HG02588 (cell line): Measurements from ENCODE around the gene CTBP1.
A peak's percentile ranks its signal among the peaks of the same experiment; 100 is the strongest.

Source experiments
- ATAC-seq: cut with Tn5 transposase; IDR thresholded peaks from one replicate; pipeline ENCODE4 v1.9.1; 2021; ENCODE audit warnings: mild to moderate bottlenecking, moderate library complexity; ENCODE audit not compliant: unreplicated experiment

The CTBP1 gene

GRCh38 chr4:1177274-1178141, 71.4 kb downstream of the CTBP1 start:
- no peak for ATAC-seq

DNA sequence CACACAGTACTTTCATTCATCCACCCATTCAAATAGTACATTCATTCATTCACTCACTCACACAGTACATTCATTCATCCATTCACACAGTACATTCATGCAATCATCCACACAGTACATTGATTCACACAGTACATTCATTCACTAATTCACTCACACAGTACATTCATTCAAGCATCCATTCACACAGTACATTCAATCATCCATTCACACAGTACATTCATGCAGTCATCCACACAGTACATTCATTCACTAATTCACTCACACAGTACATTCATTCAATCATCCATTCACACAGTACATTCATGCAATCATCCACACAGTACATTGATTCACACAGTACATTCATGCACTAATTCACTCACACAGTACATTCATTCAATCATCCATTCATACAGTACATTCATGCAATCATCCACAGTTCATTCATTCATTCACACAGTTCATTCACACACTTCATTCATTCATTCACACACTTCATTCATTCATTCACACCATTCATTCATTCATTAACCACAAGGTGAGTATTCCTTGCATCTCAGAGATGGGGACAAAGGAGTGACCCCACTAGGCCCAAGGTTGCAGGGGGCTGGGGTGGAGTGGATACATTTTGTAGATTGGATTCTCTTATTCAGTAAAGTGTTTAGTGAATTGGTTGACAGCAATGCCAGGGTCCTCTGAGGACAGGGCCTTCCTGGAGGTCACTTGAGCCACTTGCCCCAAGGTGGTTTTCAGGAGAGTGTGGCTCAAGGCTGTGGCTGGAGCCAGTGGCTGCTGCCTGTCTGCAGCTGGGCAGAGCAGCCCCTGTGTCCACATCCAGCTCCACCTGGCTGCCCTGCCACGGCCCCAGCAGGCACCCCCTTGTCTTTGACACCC, 72.3 kb downstream of the CTBP1 start:
- no peak for ATAC-seq

DNA sequence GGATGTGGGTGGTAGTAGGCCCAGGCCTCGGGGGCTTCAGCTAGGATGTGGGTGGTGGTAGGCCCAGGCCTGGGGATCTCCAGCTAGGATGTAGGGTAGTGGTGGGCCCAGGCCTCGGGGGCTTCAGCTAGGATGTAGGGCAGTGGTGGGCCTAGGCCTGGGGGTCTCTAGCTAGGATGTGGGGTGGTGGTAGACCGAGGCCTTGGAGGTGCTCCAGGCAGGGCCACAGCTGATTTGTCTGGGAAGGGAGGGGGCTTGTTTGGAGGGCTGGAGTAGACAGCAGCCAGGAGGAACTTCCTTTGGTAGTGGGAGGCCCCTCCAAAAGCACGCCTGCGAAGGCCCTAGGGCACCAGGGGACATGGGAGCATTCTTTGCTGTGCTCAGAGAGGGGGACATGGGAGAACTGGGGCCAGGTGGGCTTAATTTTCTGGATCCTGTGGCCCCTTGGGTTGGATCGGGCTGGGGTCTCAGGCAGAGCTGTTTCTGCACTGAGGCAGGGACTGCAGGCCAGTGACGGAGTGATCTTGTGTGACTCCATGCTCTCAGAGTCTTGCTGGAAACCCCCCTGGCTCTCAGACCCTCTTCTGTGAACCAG, 73.2 kb downstream of the CTBP1 start:
- no peak for ATAC-seq

DNA sequence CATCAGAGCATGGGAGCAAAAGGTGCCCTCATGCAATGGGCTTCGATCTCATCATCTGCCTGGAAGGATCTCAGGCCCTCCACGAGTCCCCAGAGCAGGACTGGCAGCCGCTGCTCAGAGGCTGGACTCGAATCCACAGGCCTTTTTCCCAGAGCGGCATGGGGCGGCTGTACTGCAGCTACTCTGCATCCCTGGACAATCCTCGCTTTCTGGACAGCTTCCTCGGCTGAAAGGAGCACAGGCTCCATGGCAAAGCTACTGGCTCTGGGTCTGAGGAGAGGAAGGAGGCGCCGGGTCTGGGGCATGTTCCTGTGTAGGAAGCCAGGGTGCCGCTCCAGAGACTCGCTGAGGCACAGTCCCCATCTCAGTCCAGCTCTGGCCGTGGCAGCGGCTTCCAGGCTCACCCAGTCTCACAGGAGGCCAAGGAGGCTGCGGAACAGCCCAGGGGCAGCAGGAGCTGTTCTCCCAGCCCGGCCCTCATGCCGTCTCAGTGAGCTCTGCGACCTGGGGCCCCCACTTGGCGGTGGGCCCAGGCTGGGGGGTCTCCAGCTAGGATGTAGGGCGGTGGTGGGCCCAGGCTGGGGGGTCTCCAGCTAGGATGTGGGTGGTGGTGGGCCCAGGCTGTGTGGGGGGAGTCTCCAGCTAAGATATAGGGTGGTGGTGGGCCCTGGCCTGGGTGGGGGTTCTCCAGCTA, 73.8 kb downstream of the CTBP1 start:
- ATAC-seq, result no peak

GRCh38 chr4:1172971-1173757, 75.8 kb downstream of the CTBP1 start:
- ATAC-seq, result no peak

- no peak for ATAC-seq
These were observed 76.6 kb downstream of the CTBP1 start, which contains the start of gene SPON2 for GRCh38 chr4:1172228-1172851. TSS of gene SPON2 (minus strand) at chr4:1172583.

DNA sequence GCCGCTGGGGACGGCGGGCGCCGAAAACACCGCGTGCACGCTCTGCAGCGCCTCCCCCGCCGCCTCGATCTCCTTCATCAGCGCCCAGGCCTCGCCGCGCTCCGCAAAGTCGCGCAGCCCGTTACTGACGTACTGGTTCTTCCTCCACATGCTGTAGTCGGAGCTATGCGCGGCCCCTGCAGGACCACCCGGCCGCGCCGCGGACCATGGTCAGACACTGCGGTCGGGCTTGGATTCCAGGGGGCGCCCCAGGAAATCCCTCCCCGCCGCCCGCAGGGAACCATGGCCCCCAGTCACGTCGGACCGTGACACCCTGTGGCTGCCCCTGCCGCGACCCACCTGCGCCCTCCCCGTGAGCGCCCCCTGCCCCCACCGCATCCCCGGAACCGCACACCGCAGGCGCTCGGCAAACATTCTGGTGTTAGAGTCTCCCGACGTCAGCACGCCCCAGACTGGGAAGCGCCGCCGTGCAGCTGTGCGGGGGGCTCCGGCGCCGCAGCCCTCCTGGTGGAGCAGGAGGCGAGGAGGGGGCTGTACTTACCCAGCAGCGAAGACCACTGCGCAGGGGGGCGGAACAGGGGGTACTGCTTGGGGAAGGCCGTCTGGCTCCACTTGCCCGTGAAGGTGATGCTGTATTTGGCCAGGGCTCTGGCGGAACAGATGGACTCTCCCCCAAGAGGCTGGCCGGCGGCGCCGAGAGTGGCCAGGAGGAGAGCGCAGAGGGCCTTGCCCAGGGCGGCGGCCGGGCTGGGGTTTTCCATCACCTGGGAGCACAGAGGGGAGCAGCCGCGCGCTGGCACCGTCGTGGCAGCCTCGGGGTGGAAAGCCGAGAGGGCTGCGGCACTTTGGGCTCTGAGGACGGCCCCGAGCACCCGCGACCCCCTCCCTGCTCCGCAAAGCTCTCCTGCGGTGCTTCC, 77.4 kb downstream of the CTBP1 start:
- no peak for ATAC-seq

GRCh38 chr4:1170976-1171310, 78.0 kb downstream of the CTBP1 start:
- no peak for ATAC-seq

DNA sequence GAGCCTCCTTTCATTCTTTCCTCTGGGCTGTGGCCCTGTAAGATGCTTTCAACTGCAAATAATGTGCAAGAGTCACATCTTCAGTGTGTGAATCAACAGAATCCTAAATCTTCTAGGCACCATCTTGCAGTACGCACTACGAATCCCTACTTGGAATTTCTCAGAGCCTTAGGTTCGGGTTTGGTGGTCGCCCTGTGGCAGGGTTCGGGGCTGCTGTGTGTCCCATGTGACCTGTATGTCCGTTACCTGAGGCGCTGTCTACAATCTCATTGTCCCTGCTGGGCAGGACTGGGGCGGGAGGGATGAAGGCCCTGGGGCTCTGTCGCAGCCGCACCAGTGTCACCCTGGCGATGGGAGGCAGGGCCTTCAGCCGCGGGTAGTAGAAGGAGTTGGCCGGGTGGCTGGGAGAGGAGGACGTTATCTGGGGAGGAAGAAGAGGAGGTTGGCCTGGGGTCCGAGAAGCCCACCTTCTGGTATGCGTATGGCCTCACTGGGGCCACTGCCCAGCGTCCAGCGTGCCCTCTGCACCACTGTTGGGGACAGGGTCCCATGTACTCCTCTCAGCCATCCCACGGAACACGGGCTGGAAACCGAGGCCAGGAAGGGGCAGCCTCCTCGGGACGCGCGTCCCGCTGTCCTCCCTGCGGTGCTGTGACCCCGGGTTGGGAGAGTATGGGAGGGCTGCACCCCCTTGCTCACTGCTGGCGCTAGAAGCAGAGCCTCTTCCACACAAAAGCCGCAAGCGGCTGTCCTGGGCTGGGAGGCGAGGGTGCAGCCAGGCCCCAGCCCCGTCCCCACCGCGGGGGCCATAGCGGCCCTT, 78.6 kb downstream of the CTBP1 start:
- ATAC-seq, result no peak

DNA sequence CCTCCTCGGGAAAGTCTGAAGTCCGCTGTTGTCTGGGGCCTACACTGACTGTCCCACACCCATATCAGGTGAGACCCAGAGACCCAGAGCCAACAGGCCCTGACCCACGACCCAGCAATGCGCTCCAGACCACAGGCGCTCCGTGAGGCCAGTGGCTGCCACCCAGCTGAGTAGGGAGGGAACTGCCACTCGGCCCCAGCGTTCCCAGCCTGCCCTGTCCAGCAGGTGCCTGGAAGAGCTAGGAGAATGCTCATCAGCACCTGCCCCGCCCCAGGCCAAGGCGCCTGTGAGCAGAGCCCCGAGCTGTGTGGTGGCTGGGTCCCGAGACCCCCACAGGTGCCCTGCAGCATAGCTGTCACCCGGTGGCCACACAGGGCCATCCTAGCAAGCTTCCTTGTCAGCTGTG, 79.2 kb downstream of the CTBP1 start:
- no peak for ATAC-seq

- no peak for ATAC-seq
These were observed 79.7 kb downstream of the CTBP1 start for GRCh38 chr4:1169171-1169671.

GRCh38 chr4:1168191-1169101, 80.5 kb downstream of the CTBP1 start:
- no peak for ATAC-seq

- ATAC-seq, result peak; percentile 82
These were observed 81.5 kb downstream of the CTBP1 start for GRCh38 chr4:1167244-1167949.

- ATAC-seq, result no peak
These were observed 82.3 kb downstream of the CTBP1 start for GRCh38 chr4:1166509-1167243.

DNA sequence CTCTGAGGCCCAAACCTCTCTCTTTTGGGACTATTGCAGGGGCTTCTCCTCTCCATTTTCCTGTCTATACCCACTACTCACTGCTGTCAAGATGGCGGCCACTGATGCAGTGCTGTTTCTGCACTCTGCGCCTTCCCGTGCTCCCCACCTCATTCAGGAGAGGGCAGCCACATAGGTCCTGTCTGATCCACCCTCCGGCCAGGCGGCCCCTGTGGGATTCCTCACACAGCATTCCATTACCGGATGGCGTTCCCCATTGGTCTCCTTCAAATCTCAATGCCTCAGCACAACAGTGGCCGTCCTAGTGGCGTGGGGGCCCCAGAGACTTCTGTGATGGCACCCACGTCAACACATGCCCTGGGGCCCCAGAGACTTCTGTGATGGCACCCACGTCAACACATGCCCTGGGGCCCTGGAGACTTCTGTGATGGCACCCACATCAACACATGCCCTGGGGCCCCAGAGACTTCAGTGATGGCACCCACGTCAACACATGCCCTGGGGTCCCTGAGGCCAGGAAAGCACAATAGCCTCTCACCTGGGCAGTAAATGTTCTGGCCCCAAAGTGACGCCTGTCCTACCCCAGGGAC, 83.9 kb downstream of the CTBP1 start:
- no peak for ATAC-seq
